Panc1 (cell line): ENCODE measurements around the gene RPL12. TPM values are rescaled to one million over a fixed set of nuclear protein-coding genes. Genes with fewer than 3 reads are reported as not detected.

Experiments
- ATAC-seq: fragments of 200-7000 bp; cut with Tn5 transposase; 2 replicates; pipeline ENCODE4 v1.9.1; 2020; ENCODE audit warnings: mild to moderate bottlenecking, moderate library complexity
- BruUV-seq: library from RNA; stranded (reverse); fragments of 400-500 nt; replicated peaks from 2 replicates; lab custom pipeline; 2021; lab: Mats Ljungman, UMichigan
- CTCF ChIA-PET: fragments of 300-600 bp; sonication (Branson Sonifier 250); formaldehyde crosslinking; loops from one replicate; lab custom pipeline; 2022; ENCODE audit warnings: antibody characterized with exemption; lab: Charles Lee
- POLR2A ChIA-PET: fragments of 300-600 bp; sonication (Branson Sonifier 250); formaldehyde crosslinking; loops from one replicate; lab custom pipeline; 2022; ENCODE audit warnings: antibody characterized with exemption; lab: Charles Lee
- DNase-seq: peaks from one replicate; pipeline ENCODE4 v3.0.0-alpha.2; 2010; ENCODE audit warnings: low read depth, low spot score
- H3K27ac ChIP-seq: 2 replicates; pipeline ENCODE4 v1.5.1; 2011; ENCODE audit warnings: mild to moderate bottlenecking, low read length, inconsistent platforms
- H3K27me3 ChIP-seq: fragments of 200-500 bp; sonication (Bioruptor generic); 2 replicates; pipeline ENCODE4 v1.6.0; 2014; ENCODE audit warnings: low read length, inconsistent platforms; ENCODE audit not compliant: control insufficient read depth, insufficient read depth
- H3K36me3 ChIP-seq: fragments of 200-500 bp; sonication (Bioruptor generic); 2 replicates; pipeline ENCODE4 v1.5.1; 2014; ENCODE audit warnings: inconsistent platforms, mild to moderate bottlenecking, low read length, moderate library complexity; ENCODE audit not compliant: control insufficient read depth, insufficient read depth
- H3K4me1 ChIP-seq: 2 replicates; pipeline ENCODE4 v1.5.1; 2011; ENCODE audit warnings: inconsistent platforms, mild to moderate bottlenecking, low read length, moderate library complexity; ENCODE audit not compliant: control insufficient read depth, insufficient read depth
- H3K4me3 ChIP-seq, 2 experiments: 2 replicates each; pipeline ENCODE4 v1.5.1; 2011 to 2012; ENCODE audit warnings: low read depth in 2 of 2, low read length in 2 of 2, mild to moderate bottlenecking in 2 of 2, inconsistent platforms in 1 of 2, moderate library complexity in 1 of 2
- H3K9me3 ChIP-seq: fragments of 200-500 bp; sonication (Bioruptor generic); 2 replicates; pipeline ENCODE4 v1.5.1; 2014; ENCODE audit warnings: low read depth, mild to moderate bottlenecking, inconsistent platforms, low read length, moderate library complexity; ENCODE audit not compliant: control insufficient read depth, insufficient read depth
- CTCF ChIP-seq: fragments of 450-650 bp; IDR thresholded peaks from 2 replicates; pipeline ENCODE4 v1.5.1; 2017; ENCODE audit warnings: mild to moderate bottlenecking
- POLR2AphosphoS5 ChIP-seq: IDR thresholded peaks from 2 replicates; pipeline ENCODE4 v1.6.1; 2012; ENCODE audit warnings: mild to moderate bottlenecking, low read depth, low read length, moderate library complexity
- REST ChIP-seq, 2 experiments: IDR thresholded peaks; 2 replicates each; pipeline ENCODE4 v1.6.1; 2011 to 2012; ENCODE audit warnings: low read depth in 2 of 2, control low read depth in 1 of 2, low read length in 1 of 2, mild to moderate bottlenecking in 1 of 2, moderate library complexity in 1 of 2; ENCODE audit not compliant: insufficient read depth in 1 of 2
- SIN3A ChIP-seq: IDR thresholded peaks from 2 replicates; pipeline ENCODE4 v1.6.1; 2012; ENCODE audit warnings: low read depth, mild to moderate bottlenecking, low read length, moderate library complexity, borderline replicate concordance; ENCODE audit not compliant: insufficient read depth
- TCF7L2 ChIP-seq: IDR thresholded peaks from 2 replicates; pipeline ENCODE4 v1.6.1; 2011; ENCODE audit warnings: mild to moderate bottlenecking, low read depth, low read length, inconsistent platforms
- in situ Hi-C: cut with HindIII; loops from 2 replicates; pipeline ENCODE4 v1.10.0; 2016; ENCODE audit warnings: low sequenced_read_pairs, low pct_unique_long_range_greater_than_20kb
- intact Hi-C: fragments of 100-400 bp; cut with micrococcal nuclease; formaldehyde crosslinking; loops from one replicate; pipeline ENCODE4 v1.10.0; 2022; ENCODE audit not compliant: unreplicated experiment
- total RNA-seq: library from RNA; stranded (reverse); gene quantifications from one replicate; pipeline ENCODE4 v1.2.1, GENCODE V29; 2021; ENCODE audit not compliant: unreplicated experiment

The RPL12 gene
- total RNA-seq, 1 experiment from 2014 or later: 951 TPM

GRCh38 chr9:127424676-127424999 is 26.6 kb downstream of the RPL12 start:
- no peaks in the 10 kb centered on the region; the same call in 1 of the 2 replicates for H3K36me3 ChIP-seq
- DNase-seq: no peak
- TSS peak; percentile 74 for BruUV-seq
- in situ Hi-C loops: no loop called here
- ChIA-PET CTCF (no interaction called here), POLR2A (interaction anchor here (0.5 kb wide), 1 partner anchor 182 kb away, joined by 3 read pairs; no protein-coding TSS in a partner anchor)
- no peaks in the 10 kb centered on the region for H3K27me3 ChIP-seq
- peak; percentile 17 for ATAC-seq
- no peaks in the 10 kb centered on the region for H3K9me3 ChIP-seq
- peaks cover 9% of the 10 kb centered on the region; the same call in 1 of the 2 replicates for H3K4me1 ChIP-seq
- peak in 1 of 2 experiments; percentile 14; a peak in 1 of 4 replicates for TF ChIP-seq REST (IDR thresholded peaks at IDR 0.05; ENCODE audit: insufficient read depth in 1 of 2, low read depth in 2 of 2, low read length in 1 of 2)
- TF ChIP-seq TCF7L2: no peak
- no peak for TF ChIP-seq CTCF
- TF ChIP-seq POLR2AphosphoS5: no peak
- peak overlapping the region; percentile 90 to 96 for H3K4me3 ChIP-seq
- intact Hi-C loops: no loop called here
- H3K27ac ChIP-seq: peak overlapping the region; percentile 95

- no peaks in the 10 kb centered on the region; the same call in 1 of the 2 replicates for H3K36me3 ChIP-seq
- ATAC-seq (peak; percentile 95), DNase-seq (peak; percentile 62)
- POLR2A ChIA-PET: interaction anchor here (0.5 kb wide), 1 partner anchor 181 kb away, joined by 3 read pairs; no protein-coding TSS in a partner anchor
- intact Hi-C loops (no loop called here), in situ Hi-C loops (no loop called here)
- H3K9me3 ChIP-seq: no peaks in the 10 kb centered on the region
- no TSS peak for BruUV-seq
- no peak; the same call in 1 of the 2 replicates for TF ChIP-seq SIN3A
- peak; percentile 60 to 78 for TF ChIP-seq REST (IDR thresholded peaks at IDR 0.05; ENCODE audit: insufficient read depth in 1 of 2, low read depth in 2 of 2, low read length in 1 of 2)
- TF ChIP-seq POLR2AphosphoS5: peak; percentile 57
- no peak for TF ChIP-seq CTCF
- no peak for TF ChIP-seq TCF7L2
- H3K4me1 ChIP-seq: peaks cover 9% of the 10 kb centered on the region; the same call in 1 of the 2 replicates
- CTCF ChIA-PET: no interaction called here
- peak within 1 kb of the TSS; percentile 95 for H3K27ac ChIP-seq
- no peaks in the 10 kb centered on the region for H3K27me3 ChIP-seq
- H3K4me3 ChIP-seq: peak within 1 kb of the TSS; percentile 90 to 96
Observed at GRCh38 chr9:127423934-127424675, 27.1 kb downstream of the RPL12 start, which contains the start of gene ZNF79. ZNF79 (plus strand) TSS chr9:127424382; CDS start chr9:127424788, 406 bp downstream.
